Thyroid gland (tissue), 4 donors: ENCODE results near the gene ALDOC. TPM values are rescaled to one million over a fixed set of nuclear protein-coding genes. Genes with fewer than 3 reads are reported as not detected.
A peak's percentile ranks its signal among the peaks of the same experiment; 100 is the strongest.

Experiments
- DNase-seq, 2 donors: peaks; one replicate each; pipeline ENCODE4 v3.0.0-alpha.2; 2019
- H3K27ac ChIP-seq, 3 donors: fragments of 200-600 bp; sonication (generic); 1 replicate in 2 of 3; 2 replicates in 1 of 3; pipeline ENCODE4 v1.5.1; 2016 to 2019; ENCODE audit warnings: mild to moderate bottlenecking in 1 of 3, moderate library complexity in 1 of 3
- H3K27me3 ChIP-seq: fragments of 200-600 bp; sonication (generic); one replicate; pipeline ENCODE4 v1.5.1; 2019
- H3K36me3 ChIP-seq, 2 donors: fragments of 200-600 bp; sonication (generic); one replicate each; pipeline ENCODE4 v1.5.1; 2016 to 2019
- H3K4me1 ChIP-seq, 2 donors: fragments of 200-600 bp; sonication (generic); one replicate each; pipeline ENCODE4 v1.5.1; 2017 to 2019
- H3K4me3 ChIP-seq, 3 donors: fragments of 200-600 bp; sonication (generic); replicated peaks in 1 of 3; 1 replicate in 2 of 3; 2 replicates in 1 of 3; pipeline ENCODE4 v1.5.1; 2016; ENCODE audit warnings: mild to moderate bottlenecking in 1 of 3
- H3K9me3 ChIP-seq: fragments of 200-600 bp; sonication (generic); one replicate; pipeline ENCODE4 v1.5.1; 2017
- CTCF ChIP-seq, 6 experiments: fragments of 200-600 bp in 3 of 6; fragments of 450-650 bp in 3 of 6; sonication (generic) in 3 of 6; IDR thresholded peaks; one replicate each; pipeline ENCODE4 v1.5.1; 2016 to 2019; ENCODE audit warnings: antibody characterized with exemption in 6 of 6, mild to moderate bottlenecking in 2 of 6, inconsistent platforms in 1 of 6, moderate library complexity in 1 of 6
- POLR2A ChIP-seq, 2 donors: fragments of 450-650 bp; IDR thresholded peaks; one replicate each; pipeline ENCODE4 v1.6.1; 2017; ENCODE audit warnings: antibody characterized with exemption in 2 of 2, mild to moderate bottlenecking in 2 of 2, moderate library complexity in 1 of 2
- WGBS, 2 donors: methylation state at CpG; one replicate each; pipeline ENCODE4 v1.1.5; 2017; 5-methylcytosine and 5-hydroxymethylcytosine counted together
- intact Hi-C: fragments of 100-400 bp; cut with DNase I; formaldehyde crosslinking; loops from one replicate; pipeline ENCODE4 v1.15.1; 2023
- total RNA-seq, 4 donors: library from RNA; depleted of rRNA; stranded (reverse); fragments of >200 nt; gene quantifications; one replicate each; pipeline ENCODE4 v1.2.3, GENCODE V29; 2016

Gene ALDOC
- 10 to 100 TPM in 1 of 4 donors, 1 to 10 TPM in 3; 6.0 to 13.1 (median 8.7) TPM for total RNA-seq

- 24 to 35% methylated on average over 12 to 17 of the region's 26 CpGs for WGBS, 2 donors
- no peak for TF ChIP-seq CTCF (IDR thresholded peaks at IDR 0.05)
- TF ChIP-seq POLR2A (IDR thresholded peaks at IDR 0.05) = peak in 1 of 2 donors; percentile 71
- intact Hi-C loops = no loop called here
Measured at GRCh38 chr17:28576758-28577465, at the start of gene ALDOC. ALDOC (minus strand) TSS chr17:28576895; CDS start chr17:28575532, 1,363 bp downstream.

DNA sequence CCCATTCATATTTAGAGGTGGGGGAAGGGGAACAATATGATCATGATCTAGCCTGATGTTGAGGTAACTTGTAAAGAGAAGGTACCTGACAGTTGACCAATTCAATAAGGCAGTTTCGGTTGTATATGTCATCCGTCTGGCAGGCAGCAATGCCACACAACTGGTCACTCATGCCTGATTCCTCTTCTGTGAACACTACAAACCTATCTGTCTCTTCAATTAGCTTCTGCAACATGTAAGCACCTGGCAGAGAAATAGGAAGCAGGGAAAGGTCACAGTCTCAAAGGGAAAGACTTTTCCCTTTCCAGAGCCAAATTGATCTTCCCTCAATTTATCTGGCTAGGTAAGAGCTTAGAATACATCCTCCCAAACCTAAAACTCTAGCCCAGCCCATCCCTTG, 47.5 kb upstream of the ALDOC start:
- Histone ChIP-seq H3K36me3 (peaks cover 65 to 68% of the 10 kb centered on the region in 2 donors), H3K4me3 (no peak overlapping the region), H3K9me3 (no peaks in the 10 kb centered on the region), H3K4me1 (no peaks in the 10 kb centered on the region), H3K27ac (no peak overlapping the region), H3K27me3 (no peaks in the 10 kb centered on the region)
- intact Hi-C loops = no loop called here
- 96 to 100% methylated on average over 2 of the region's 2 CpGs for WGBS, 2 donors
- TF ChIP-seq CTCF (IDR thresholded peaks at IDR 0.05) (no peak), POLR2A (IDR thresholded peaks at IDR 0.05) (no peak)
- no peak for DNase-seq

More at GRCh38 chr17:28576758-28577465, at the start of gene ALDOC:
- Histone ChIP-seq H3K4me3 (no peak within 1 kb of the TSS), H3K27me3 (no peaks in the 10 kb centered on the region), H3K9me3 (no peaks in the 10 kb centered on the region), H3K4me1 (peaks cover 6 to 10% of the 10 kb centered on the region in 2 donors), H3K36me3 (no peaks in the 10 kb centered on the region), H3K27ac (no peak within 1 kb of the TSS)
- DNase-seq = peak; percentile 94 to 96

GRCh38 chr17:28623696-28624095, 47.0 kb upstream of the ALDOC start:
- Histone ChIP-seq H3K27ac (no peak overlapping the region), H3K36me3 (peaks cover 69 to 70% of the 10 kb centered on the region in 2 donors)

GRCh38 chr17:28622186-28622585, 45.5 kb upstream of the ALDOC start:
- Histone ChIP-seq H3K27me3 (no peaks in the 10 kb centered on the region), H3K36me3 (peaks cover 70 to 72% of the 10 kb centered on the region in 2 donors), H3K27ac (no peak overlapping the region), H3K4me3 (no peak overlapping the region), H3K9me3 (no peaks in the 10 kb centered on the region), H3K4me1 (no peaks in the 10 kb centered on the region)
- DNase-seq = no peak
- WGBS, 2 donors = 84 to 99% methylated on average over 3 of the region's 3 CpGs
- TF ChIP-seq POLR2A (IDR thresholded peaks at IDR 0.05) (no peak), CTCF (IDR thresholded peaks at IDR 0.05) (no peak)
- intact Hi-C loops = no loop called here

More at GRCh38 chr17:28623696-28624095, 47.0 kb upstream of the ALDOC start:
- no peaks in the 10 kb centered on the region for H3K9me3 ChIP-seq
- DNase-seq = no peak
- intact Hi-C loops = no loop called here
- TF ChIP-seq POLR2A (IDR thresholded peaks at IDR 0.05) (no peak), CTCF (IDR thresholded peaks at IDR 0.05) (no peak)
- no peak overlapping the region for H3K4me3 ChIP-seq
- H3K27me3 ChIP-seq = no peaks in the 10 kb centered on the region
- no peaks in the 10 kb centered on the region for H3K4me1 ChIP-seq
- WGBS, 2 donors = 91 to 96% methylated on average over 4 of the region's 4 CpGs

- intact Hi-C loops = no loop called here
- no peaks in the 10 kb centered on the region for H3K9me3 ChIP-seq
- no peaks in the 10 kb centered on the region for H3K27me3 ChIP-seq
- no peaks in the 10 kb centered on the region for H3K4me1 ChIP-seq
- no peak overlapping the region for H3K27ac ChIP-seq
- no peak for TF ChIP-seq CTCF (IDR thresholded peaks at IDR 0.05)
- H3K36me3 ChIP-seq = peaks cover 88 to 94% of the 10 kb centered on the region in 2 donors
- H3K4me3 ChIP-seq = no peak overlapping the region
- WGBS, 2 donors = 82 to 89% methylated on average over 2 of the region's 2 CpGs
- no peak for DNase-seq
Measured at GRCh38 chr17:28620010-28620409, 43.3 kb upstream of the ALDOC start.
